NT2/D1 (cell line): ENCODE data around the gene IL11.

Experiments
- SUZ12 ChIP-seq: IDR thresholded peaks from 2 replicates; pipeline ENCODE4 v1.6.1; 2011; ENCODE audit not compliant: insufficient read length, insufficient read depth; ENCODE audit errors: extremely low read depth
- YY1 ChIP-seq: IDR thresholded peaks from 2 replicates; pipeline ENCODE4 v1.6.1; 2011; ENCODE audit not compliant: insufficient read length, insufficient read depth
- ZNF274 ChIP-seq: IDR thresholded peaks from 2 replicates; pipeline ENCODE4 v1.6.1; 2011; ENCODE audit warnings: mild to moderate bottlenecking, low read depth, low read length

DNA sequence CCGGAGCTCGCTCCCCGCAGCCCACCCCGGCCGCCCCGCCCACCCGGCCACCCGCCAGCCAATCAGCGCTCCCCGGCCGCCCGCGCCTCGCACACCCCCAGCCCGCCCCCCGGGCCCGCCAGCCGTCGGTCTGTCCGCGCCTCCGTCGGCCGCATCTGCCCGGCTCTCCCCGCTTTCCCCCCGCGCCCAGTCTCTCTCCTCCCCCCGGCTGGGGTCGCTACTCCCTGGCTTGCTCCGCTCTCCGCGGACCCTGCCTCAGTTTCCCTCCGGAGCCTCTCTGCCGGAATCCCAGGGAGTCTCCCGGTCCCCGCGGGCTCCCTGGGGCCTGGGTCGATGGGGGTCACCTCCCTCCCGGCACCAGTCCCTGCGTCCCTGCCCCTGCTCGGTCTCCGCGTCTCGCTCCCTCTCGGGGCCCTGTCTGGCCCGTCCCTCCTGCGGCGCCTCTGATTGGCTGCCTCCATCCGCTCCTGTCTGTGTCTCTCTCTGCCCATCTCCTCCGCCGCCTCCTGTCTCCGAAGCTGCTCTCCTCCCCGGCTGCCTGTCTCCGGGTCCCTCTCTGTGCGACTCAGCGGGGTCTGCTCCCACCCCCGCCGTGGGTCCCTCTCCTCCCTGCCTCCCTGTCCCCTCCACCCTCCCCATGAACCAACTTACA lies 484 bp downstream of the IL11 start:
- TF ChIP-seq YY1 (no peak), ZNF274 (no peak), SUZ12 (no peak)
